HG03066 (cell line): ENCODE results near the gene SLC9A9.

Experiments used
- ATAC-seq: cut with Tn5 transposase; IDR thresholded peaks from one replicate; pipeline ENCODE4 v1.9.1; 2021; ENCODE audit warnings: low read depth; ENCODE audit not compliant: unreplicated experiment

SLC9A9 gene

DNA sequence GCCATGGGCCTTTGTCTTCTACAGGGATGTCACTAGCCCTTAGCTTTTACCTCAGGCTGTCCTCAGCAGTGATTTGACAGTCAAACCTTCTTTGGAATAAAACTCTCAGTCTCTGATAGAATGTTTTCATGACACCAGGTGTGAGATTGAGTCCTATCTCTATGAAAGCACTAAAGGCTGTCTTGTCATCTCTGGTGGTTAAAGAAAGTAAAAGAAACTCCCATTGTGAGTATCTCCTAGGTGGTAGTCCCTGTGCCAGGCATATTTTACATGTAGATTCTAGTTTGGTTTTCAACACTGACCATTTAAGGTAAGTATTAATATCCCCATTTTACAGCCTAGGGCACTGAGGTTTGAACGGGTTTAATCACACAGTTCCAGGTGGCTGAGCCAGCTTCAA is 368.5 kb downstream of the SLC9A9 start:
- no peak for ATAC-seq

DNA sequence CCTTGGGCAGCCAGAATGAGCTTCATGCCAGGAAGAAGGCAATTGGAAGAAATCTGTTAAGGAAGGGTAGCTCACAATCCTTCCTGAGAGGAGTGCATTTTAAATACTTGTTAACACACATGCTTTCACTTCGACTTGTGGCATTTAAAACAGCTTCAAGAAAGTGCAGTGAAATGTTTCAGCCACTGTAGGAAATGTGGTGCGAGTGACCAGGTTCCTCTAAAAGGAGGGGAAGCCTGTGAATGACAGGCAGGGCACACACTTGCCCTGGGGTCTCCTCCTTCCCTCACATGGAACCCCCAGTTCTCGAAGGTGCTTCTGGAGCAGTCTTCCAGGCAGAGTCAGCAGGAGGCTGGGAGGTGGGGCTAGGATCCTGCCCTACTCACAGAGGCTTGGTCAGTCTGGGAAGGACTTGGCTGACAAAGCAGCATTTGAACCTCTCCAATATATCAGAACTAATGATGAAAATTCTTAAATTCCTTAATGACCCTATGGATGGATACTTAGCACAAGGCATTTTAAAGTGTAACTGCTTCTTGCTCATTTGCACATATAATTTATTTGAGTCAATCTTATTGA is 370.1 kb downstream of the SLC9A9 start:
- no peak for ATAC-seq

DNA sequence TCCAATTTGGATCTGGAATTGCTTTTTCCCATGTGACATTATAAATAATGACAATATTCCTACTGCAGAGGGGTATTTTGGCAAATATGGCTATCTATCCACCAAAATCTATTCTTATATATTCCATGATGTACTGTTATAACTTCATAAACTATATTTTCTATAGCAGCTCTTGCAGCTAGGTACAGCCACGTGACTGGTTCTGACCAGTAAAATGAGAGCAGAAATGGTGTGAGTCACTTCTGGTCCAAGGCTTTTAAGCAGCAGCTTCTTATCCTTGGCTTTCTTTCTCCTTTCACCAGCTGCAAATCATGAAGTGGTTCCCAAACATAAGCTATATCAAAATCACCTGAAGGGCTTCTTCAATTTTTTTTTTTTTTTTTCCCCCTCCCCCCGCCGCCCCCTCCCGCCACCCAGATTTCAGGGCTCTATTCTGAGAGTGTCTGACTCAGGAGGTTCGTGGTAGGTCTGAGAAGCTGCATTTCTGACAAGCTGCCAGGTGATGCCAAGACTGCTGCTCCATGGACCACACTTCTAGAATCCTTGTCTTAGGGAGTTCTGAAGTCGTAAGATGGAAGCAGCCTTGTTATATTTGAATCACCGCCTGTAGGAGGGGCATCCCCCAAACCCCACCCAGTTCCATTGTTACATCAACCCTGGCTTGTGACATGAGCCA is 371.2 kb downstream of the SLC9A9 start:
- ATAC-seq, result no peak

DNA sequence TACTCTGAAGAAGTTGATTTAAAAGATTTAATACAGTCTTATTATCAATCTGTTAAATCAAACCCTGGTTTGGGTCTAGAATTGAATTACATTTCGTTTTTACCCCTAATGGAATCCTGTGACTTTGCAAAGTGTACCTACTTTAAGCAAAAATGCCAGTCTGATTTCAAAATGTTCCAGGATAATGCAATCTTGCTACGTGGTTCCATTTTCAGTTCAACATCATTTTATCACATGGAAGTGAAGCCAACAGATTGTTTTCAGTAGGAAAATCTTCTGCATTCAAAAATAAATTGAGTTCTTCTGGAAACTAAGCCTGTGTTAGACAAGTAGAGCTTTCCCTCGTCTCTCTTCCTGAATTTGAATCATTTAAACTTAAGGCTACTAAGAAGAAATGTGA is 372.3 kb downstream of the SLC9A9 start:
- no peak for ATAC-seq

DNA sequence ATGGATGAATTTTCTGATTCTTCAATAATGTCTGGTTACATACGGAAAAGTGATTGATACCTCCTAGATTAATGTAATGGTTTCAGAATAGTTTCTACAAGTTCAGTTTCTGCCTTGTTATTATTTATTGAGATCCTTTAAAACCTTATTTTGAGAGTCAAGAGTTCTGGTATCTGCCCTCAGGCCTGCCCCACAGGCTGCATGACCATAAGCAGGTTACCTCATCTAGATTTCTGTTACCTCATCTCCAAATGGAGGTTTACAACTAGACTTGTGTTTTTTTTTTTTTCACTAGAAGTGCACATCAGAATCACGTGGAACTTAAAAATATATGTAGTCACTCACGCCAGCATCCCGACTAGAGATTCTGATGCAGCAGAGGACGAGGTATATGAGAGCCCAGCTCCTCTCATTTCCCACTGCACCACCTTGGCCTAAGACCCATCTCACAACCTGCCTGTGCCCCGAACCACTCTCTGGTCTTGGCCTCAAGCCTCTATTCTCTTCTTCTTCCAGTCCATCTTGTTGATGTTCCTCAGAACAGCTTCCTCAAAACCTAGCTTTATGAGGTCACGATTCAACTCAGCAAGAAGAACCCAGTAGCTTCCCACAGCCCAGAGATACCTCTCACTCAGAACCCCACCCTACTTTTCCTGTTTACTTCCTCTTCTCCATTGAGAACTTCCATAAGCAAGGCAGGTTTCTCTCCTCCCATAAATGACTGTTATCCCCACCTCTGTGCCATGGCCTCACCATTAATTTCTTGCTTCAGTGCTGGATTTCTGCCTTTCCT is 375.3 kb downstream of the SLC9A9 start:
- no peak for ATAC-seq

DNA sequence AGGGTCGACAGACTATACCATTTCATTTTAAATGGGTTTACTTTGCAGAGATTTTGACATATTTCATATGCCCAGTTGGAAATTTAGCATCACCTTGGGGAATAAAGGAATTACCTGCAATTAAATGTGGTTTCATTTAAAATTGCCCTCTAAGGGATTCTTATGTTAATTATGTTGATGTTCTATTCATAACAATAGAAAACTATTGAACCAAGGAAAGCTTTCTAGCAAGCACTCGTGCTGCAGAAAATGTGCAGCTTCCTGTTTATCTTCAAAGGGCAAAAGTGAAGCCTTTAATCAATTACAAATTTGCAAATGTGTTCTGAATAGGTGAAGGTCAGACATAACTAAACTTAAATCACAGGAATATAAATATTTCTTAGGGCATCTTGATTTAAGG is 376.6 kb downstream of the SLC9A9 start:
- ATAC-seq, result no peak

DNA sequence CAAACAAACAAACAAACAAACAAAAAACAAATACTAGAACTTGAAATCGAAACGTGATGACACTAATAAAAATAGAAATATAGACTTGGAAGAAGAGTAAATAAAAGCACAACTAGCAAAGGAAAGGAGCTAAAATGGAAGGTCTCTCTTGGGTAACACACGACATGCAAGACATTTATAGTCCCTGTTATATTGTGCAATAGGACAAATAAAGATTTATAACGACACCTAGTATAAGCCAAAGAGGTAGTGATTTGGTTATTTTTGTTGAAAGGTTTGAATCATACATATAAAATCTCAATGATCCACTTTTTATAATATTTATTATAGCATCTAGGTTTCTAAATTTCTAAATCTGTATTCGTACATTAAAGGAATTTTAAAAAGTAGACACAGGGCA is 379.1 kb downstream of the SLC9A9 start:
- no peak for ATAC-seq

DNA sequence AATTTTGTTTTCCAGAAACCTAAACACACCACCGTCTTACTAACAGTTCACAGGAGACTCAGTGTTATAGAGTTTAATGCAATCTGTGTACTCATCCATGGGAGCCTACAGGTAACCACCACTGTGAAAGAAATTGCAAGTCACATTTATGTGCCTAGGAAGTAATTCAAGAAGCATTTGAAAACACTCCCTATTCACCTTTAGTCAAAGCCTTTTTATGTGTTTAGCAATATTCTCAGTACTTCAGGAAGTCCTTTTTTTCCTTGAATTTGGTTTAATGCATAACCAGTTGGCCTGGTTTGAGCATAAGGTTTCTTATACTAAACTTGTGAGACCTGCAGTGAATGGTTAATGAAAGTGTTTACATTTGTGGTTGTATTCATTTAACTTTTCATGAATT is 382.6 kb downstream of the SLC9A9 start:
- no peak for ATAC-seq

DNA sequence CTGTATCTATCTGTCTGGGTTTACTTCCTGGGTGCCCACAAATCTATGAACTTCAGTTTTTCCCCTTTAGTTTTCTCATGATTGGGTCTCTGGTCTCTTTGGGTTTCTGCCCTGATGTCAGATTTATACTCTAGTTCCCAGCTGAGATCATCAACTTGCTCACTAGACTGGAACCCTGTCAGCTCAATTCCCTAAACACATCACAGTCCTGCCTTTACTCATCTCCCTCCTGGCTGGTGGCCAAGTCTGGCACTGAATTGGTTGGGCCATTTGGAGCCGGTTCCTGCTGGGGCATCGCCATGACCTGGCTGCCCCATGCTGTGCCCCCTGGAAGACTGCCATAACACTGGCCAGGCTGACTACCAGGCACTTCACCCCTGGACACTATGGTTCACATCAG is 383.4 kb downstream of the SLC9A9 start:
- ATAC-seq, result no peak

DNA sequence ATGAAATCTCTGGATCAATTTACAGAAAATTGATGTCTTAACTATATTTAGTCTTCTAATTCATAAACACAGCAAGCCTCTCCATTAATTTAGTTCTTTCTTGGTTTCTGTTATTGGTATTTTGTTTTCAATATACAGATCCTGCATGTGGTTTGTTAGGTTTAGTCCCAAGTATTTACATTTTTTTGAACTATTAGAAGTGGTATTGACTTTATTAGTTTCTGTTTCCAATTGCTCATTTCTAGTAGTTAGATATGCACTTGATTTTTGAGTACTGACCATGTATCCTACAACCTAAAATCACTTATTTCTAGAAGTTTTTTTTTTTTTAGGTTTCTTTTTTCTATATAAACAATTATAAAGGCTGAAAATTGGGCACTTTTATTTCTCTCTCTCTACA is 392.8 kb downstream of the SLC9A9 start:
- no peak for ATAC-seq

DNA sequence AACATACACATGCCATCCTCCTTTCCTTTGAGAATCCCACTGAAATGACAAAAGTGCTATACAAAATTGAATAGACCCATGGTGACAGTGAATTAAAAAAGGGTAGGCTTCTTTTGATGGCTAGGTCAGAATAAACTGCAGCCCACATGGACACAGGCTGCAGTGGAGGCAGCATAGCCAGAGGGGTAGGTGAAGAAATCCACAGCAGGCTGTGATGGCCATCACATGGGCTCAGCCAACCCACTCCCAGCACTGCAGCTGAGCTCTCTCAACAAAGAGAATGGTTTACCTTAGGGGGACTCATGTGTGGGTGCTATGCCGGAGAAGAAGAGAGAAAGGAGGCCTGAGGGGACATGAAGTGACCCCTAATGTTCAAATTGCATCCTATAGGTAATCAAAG is 397.6 kb downstream of the SLC9A9 start:
- no peak for ATAC-seq

DNA sequence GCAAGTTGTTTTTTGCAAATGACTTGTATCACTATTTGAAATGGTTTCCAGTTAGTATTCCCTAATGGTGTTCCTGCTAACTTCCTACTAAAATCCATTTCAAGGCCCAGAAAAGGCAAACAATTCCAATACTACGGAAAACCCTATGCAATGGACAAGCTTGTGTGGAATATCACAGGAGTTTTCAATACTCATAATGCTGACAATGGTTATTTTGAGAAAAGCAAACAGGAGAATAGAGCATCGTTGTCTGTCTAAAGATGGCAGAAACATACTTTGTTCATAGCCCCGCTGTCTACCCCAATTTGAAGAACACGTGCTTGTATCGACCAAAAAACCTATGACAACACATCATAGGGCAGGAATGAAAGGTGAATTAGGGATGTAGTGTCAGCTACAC is 400.8 kb downstream of the SLC9A9 start:
- no peak for ATAC-seq

DNA sequence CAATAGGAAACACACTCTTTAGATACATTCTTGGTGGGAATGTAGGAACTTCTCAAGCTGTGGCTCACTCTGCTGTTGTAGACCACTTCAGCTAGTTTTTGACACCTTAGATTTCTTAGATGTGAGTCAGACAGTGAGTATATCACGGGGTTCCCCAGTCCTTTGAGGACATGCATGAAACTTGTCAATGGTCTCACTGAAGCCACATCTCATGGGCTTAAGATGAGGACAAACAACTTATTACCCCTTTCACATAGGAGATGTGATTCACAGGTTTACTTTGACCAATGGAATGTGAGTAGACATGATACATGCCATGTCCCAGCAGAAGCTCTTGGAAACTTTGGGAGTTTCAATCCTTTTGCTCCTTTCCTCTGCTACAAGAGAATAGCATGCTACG is 403.1 kb downstream of the SLC9A9 start:
- ATAC-seq, result peak; percentile 77

DNA sequence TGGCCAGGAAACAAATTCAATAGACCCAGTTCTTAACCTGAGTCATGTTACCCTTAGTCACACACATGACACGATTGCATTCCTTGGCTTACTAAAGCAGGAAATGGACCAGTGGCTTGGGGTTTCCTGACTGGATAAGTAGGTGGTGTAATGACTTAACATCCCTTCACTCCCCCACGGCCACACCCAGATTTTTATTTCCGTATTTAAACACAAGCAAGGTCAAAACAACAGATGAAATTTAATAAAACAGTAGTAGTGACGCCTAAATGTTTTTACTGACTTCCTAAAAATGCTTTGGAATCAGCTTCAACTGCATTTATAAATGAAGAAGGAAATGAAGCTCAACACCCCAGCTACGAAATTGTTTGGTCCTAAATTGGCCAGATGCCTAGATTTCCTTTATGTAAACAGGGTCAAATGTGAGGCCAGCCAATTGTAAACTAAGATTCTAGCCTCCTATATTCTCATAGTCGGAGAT is 404.4 kb downstream of the SLC9A9 start:
- ATAC-seq, result no peak

DNA sequence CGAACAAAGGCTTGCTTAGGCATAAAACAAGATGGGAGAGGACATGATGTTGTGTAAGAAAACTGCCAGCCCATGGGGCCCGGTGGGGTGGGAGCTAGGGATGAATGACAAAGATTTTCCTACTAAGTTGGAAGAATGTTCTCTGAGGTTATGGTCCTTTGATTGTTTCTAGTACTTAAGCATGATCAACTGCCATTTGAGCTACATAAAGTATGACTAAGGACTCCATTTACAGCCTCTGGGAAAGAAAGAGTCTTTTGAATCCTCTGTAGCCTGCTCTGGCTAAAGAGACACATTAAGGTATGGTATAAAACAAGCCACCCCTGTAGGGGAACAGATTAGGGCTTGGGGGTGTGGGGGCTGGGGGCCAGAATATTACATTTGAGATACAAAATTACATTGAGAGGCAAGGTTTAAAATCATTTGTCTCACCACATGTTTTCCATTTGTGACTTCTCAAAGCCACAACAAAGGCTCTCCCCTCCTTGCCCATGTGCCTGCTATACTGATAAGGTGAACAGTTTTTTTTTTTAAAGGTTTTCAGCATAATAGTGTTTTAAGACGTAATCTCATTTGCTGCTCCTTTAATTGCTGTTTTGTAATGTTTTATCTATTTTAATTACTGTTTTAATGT is 405.3 kb downstream of the SLC9A9 start:
- ATAC-seq, result no peak

DNA sequence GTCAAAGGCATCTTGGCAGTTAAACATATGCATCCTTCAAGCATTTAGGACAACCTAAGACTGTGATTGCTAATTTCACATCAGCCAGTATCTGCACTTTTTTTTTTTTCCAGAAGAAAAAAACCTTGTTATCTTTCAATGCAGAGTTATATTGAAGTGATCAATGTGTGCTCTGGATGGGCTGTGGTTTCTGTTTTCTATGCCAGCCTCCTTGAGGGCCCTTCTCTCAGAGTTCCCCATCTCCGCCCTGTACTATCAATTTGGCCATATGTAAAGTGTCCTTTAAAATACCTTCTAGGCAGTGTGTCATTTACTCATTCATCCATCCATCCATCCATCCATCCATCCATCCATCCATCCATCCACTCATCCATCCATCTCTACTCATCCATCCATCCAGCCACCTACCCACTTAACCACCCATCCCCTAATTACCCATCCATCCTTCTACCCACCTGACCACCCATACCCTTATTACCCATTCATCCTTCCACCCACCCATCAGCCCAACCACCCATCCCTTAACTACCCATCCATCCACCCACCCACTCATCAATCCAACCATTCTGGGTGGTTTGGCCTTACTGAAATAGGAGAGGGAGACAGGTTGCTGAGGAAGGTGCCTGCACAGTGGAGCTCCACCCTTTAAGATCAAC is 406.6 kb downstream of the SLC9A9 start:
- ATAC-seq, result no peak

DNA sequence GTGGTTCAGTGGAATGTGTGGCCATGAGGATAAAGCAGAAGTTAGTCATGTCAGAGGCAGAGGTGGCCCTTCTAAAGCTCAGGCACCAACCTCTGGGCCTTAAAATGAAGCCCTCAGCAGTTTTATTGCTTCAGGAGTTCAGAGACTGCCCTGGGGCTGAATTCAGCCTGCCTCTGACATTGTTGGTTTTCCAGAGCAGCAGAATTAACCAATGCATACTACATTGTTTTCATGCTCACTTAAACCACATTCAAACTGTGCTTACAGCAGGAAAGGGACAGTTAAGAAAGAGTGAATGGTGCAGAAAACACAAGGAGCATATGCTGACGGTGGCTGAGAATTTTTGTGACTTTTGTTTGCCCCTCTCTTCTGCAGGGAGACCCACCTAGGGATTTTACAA is 408.5 kb downstream of the SLC9A9 start:
- no peak for ATAC-seq

DNA sequence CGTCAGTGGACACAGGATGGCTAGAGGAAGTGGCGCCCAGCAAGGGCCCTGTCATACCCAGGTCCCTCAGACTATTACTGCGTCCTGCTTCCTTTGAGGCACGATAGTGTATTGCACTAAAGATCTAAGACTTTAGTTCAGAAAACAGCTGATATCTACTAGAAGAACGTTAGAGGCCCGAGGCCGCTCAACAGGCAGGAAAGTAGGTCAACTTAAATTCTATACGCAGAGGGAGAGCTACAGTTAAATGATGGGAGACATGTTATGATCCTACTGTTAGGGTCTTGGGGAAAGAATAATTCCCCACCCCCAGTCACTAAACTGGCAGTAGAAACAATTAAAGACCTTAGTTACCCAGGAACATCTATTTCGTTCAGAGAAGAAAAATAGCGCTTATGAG is 410.9 kb downstream of the SLC9A9 start:
- ATAC-seq, result no peak

DNA sequence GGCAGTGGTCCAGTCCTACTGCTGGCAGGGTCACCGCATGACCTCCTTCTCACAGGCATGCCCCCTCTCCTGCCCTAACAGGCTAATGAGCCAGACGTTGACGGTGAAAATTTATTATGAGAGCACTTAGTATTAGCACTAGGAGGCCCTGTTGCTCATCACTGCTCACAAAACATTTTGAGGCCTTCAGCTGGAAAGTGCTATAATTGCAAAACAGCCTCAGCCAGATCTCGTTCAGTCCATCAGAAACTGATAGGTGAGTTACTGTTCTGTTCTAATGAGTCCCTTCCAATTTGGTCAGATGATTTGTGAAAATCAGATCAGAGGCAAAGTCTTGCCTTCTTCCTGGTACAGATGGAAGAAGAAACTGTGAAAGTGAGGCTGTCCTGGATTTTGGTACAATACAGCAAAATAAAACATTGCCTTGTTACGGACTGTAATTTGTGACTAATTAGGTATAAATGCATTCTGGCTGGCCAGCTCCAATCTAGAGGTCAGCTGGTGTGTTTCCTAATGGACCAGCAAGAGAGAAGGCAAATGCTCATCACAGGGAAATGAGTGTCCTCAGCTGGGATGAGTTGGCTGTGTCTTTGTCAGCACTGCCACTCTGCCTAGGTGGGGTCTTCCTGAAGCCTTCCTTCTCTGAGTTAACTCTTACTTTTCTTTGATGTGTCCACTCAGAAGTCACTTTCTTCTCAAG is 411.9 kb downstream of the SLC9A9 start:
- ATAC-seq, result no peak

DNA sequence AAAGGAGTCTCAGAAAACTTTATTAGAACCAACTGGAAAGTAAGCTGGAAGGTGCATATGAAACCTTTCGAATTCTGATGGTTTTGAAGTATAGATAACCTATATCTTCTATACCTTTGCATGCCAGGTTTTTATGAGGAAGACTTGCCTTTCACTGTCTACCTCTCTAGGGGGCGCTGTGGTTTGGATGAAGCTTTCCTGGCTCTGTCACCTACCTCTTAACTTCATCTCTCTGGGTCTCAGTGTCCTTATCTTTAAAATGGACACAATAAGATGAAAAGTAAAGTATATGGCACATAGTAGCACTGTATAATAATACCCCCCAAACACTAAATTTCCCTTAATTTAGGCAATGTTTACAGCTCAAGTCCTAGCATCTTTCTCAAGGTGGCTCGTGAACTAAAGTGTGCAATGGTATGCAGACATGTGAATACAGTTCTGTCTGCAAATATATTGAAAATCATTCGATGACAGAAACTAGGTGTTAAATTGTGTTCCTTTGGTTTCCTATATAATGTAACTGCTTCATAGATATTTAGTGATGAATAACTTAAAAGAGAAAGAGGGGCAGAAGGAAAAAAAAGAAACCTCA is 414.4 kb downstream of the SLC9A9 start:
- ATAC-seq, result no peak
